Sigmoid colon (tissue), 7 donors: Measurements from ENCODE around the gene ANGEL2. TPM values are rescaled to one million over a fixed set of nuclear protein-coding genes. Genes with fewer than 3 reads are reported as not detected.

Experiments used
- DNase-seq: peaks from one replicate; pipeline ENCODE4 v3.0.0-alpha.2; 2019
- H3K27ac ChIP-seq, 4 donors: fragments of 200-600 bp; sonication (generic); one replicate each; pipeline ENCODE4 v1.5.1; 2016 to 2019; ENCODE audit warnings: mild to moderate bottlenecking in 1 of 4
- H3K27me3 ChIP-seq, 3 donors: fragments of 200-600 bp; sonication (generic); one replicate each; pipeline ENCODE4 v1.5.1; 2019; ENCODE audit warnings: mild to moderate bottlenecking in 1 of 3
- H3K36me3 ChIP-seq, 4 donors: fragments of 200-600 bp; sonication (generic); one replicate each; pipeline ENCODE4 v1.5.1; 2016 to 2019
- H3K4me1 ChIP-seq, 4 donors: fragments of 200-600 bp; sonication (generic); one replicate each; pipeline ENCODE4 v1.5.1; 2017 to 2019
- H3K4me3 ChIP-seq, 4 donors: fragments of 200-600 bp; sonication (generic); one replicate each; pipeline ENCODE4 v1.5.1; 2017 to 2019; ENCODE audit warnings: mild to moderate bottlenecking in 2 of 4, moderate library complexity in 1 of 4
- H3K9me3 ChIP-seq, 4 donors: fragments of 200-600 bp in 3 of 4; sonication (generic) in 3 of 4; one replicate each; pipeline versions ENCODE4 v1.5.1 to v1.6.1; 2013 to 2019
- CTCF ChIP-seq, 4 experiments: fragments of 450-650 bp in 3 of 4; fragments of 200-600 bp in 1 of 4; IDR thresholded peaks; one replicate each; pipeline ENCODE4 v1.5.1; 2016 to 2019; ENCODE audit warnings: antibody characterized with exemption in 4 of 4, mild to moderate bottlenecking in 3 of 4, moderate library complexity in 2 of 4
- EP300 ChIP-seq, 4 donors: sonication (generic); formaldehyde crosslinking; IDR thresholded peaks; one replicate each; pipeline ENCODE4 v1.6.1; 2017; ENCODE audit warnings: antibody characterized with exemption in 4 of 4
- POLR2A ChIP-seq, 2 donors: fragments of 450-650 bp; IDR thresholded peaks; one replicate each; pipeline ENCODE4 v1.6.1; 2016; ENCODE audit warnings: antibody characterized with exemption in 2 of 2, mild to moderate bottlenecking in 2 of 2, moderate library complexity in 2 of 2
- POLR2AphosphoS5 ChIP-seq, 4 donors: sonication (generic); formaldehyde crosslinking; IDR thresholded peaks; one replicate each; pipeline ENCODE4 v1.6.1; 2017; ENCODE audit warnings: antibody characterized with exemption in 4 of 4
- WGBS, 2 donors: extraction: QIAGEN DNeasy Blood & Tissue Kit; methylation state at CpG; one replicate each; pipeline ENCODE4 v1.1.7; 2013; 5-methylcytosine and 5-hydroxymethylcytosine counted together
- intact Hi-C: fragments of 100-400 bp; cut with DNase I; formaldehyde crosslinking; loops from one replicate; pipeline ENCODE4 v1.15.1; 2023
- polyA plus RNA-seq, 3 donors: library from polyadenylated mRNA; stranded (reverse); fragments of 200-250 nt; gene quantifications; one replicate each; pipeline ENCODE4 v1.2.3, GENCODE V29; 2013
- total RNA-seq, 4 donors: library from RNA; depleted of rRNA; stranded (reverse); fragments of >200 nt; gene quantifications; one replicate each; pipeline ENCODE4 v1.1.0, GENCODE V29; 2016
- donor health status: healthy with polysubstance abuse.
- donor health status: Bipolar disorder and iron deficiency.
- donor health status: healthy.

ANGEL2 gene
- total and polyA plus RNA-seq, 7 donors: 10.8 to 57.8 (median 37.9) TPM

- no peak overlapping the region for H3K27ac ChIP-seq
- no peak overlapping the region for H3K4me3 ChIP-seq
- peaks cover 0 to 10% (median 0%) of the 10 kb centered on the region in 3 donors for H3K27me3 ChIP-seq
- H3K9me3 ChIP-seq: peaks cover 0 to 8% (median 2%) of the 10 kb centered on the region in 4 donors
- H3K4me1 ChIP-seq: no peaks in the 10 kb centered on the region
- no peaks in the 10 kb centered on the region for H3K36me3 ChIP-seq
- DNase-seq: no peak
- TF ChIP-seq EP300 (IDR thresholded peaks at IDR 0.05): no peak
- no peak for TF ChIP-seq CTCF (IDR thresholded peaks at IDR 0.05)
- no peak for TF ChIP-seq POLR2A (IDR thresholded peaks at IDR 0.05)
- no peak for TF ChIP-seq POLR2AphosphoS5 (IDR thresholded peaks at IDR 0.05)
- intact Hi-C loops: no loop called here
- WGBS, 2 donors: 70 to 88% methylated on average over 6 of the region's 6 CpGs
These were observed 71.3 kb downstream of the ANGEL2 start for GRCh38 chr1:212944229-212944901.

GRCh38 chr1:212943393-212943710, 72.3 kb downstream of the ANGEL2 start:
- DNase-seq: no peak
- TF ChIP-seq CTCF (IDR thresholded peaks at IDR 0.05) (no peak), POLR2A (IDR thresholded peaks at IDR 0.05) (no peak), POLR2AphosphoS5 (IDR thresholded peaks at IDR 0.05) (no peak), EP300 (IDR thresholded peaks at IDR 0.05) (no peak)
- H3K4me1 ChIP-seq: no peaks in the 10 kb centered on the region
- H3K27me3 ChIP-seq: peaks cover 0 to 1% (median 0%) of the 10 kb centered on the region in 3 donors
- H3K9me3 ChIP-seq: peaks cover 0 to 8% (median 2%) of the 10 kb centered on the region in 4 donors
- intact Hi-C loops: no loop called here
- no peaks in the 10 kb centered on the region for H3K36me3 ChIP-seq
- no peak overlapping the region for H3K27ac ChIP-seq
- WGBS, 2 donors: 89 to 90% methylated on average over 4 of the region's 4 CpGs
- H3K4me3 ChIP-seq: no peak overlapping the region

GRCh38 chr1:212942679-212943392, 72.8 kb downstream of the ANGEL2 start:
- no peak overlapping the region for H3K27ac ChIP-seq
- H3K36me3 ChIP-seq: no peaks in the 10 kb centered on the region
- no peaks in the 10 kb centered on the region for H3K27me3 ChIP-seq
- H3K4me1 ChIP-seq: no peaks in the 10 kb centered on the region
- 87 to 88% methylated on average over 6 of the region's 6 CpGs for WGBS, 2 donors
- H3K9me3 ChIP-seq: peaks cover 0 to 8% (median 2%) of the 10 kb centered on the region in 4 donors
- no peak for TF ChIP-seq POLR2AphosphoS5 (IDR thresholded peaks at IDR 0.05)
- TF ChIP-seq POLR2A (IDR thresholded peaks at IDR 0.05): no peak
- no peak for TF ChIP-seq EP300 (IDR thresholded peaks at IDR 0.05)
- TF ChIP-seq CTCF (IDR thresholded peaks at IDR 0.05): no peak
- H3K4me3 ChIP-seq: no peak overlapping the region
- no peak for DNase-seq
- intact Hi-C loops: no loop called here

Other genes with a start within 250 kb of the ANGEL2 start
- 10 to 100 TPM; 26.0 to 50.4 (median 30.2) TPM for gene NSL1, start 224.1 kb downstream of the ANGEL2 start, total RNA-seq
- 10 to 100 TPM; 12.0 to 22.7 (median 22.4) TPM for gene NSL1, start 224.1 kb downstream of the ANGEL2 start, polyA plus RNA-seq
- gene TATDN3, start 224.0 kb downstream of the ANGEL2 start, total RNA-seq: 10 to 100 TPM in 3 of 4 donors, 1 to 10 TPM in 1; 9.1 to 25.7 (median 17.8) TPM
- gene TATDN3, start 224.0 kb downstream of the ANGEL2 start, polyA plus RNA-seq: 10 to 100 TPM; 10.7 to 12.5 (median 12.0) TPM
- not detected for gene SPATA45, start 168.2 kb downstream of the ANGEL2 start, total RNA-seq
- not detected for gene SPATA45, start 168.2 kb downstream of the ANGEL2 start, polyA plus RNA-seq
- gene FLVCR1, start 157.6 kb downstream of the ANGEL2 start, total RNA-seq: 1 to 10 TPM; 2.9 to 6.9 (median 5.1) TPM
- 1 to 10 TPM in 2 of 3 donors, under 1 TPM in 1; 0.60 to 5.2 (median 2.1) TPM for gene FLVCR1, start 157.6 kb downstream of the ANGEL2 start, polyA plus RNA-seq
- 1 to 10 TPM in 2 of 4 donors, under 1 TPM in 2; 0.16 to 2.1 (median 0.83) TPM for gene VASH2, start 65.3 kb downstream of the ANGEL2 start, total RNA-seq
- gene VASH2, start 65.3 kb downstream of the ANGEL2 start, polyA plus RNA-seq: under 1 TPM; under 0.01 to 0.86 (median 0.23) TPM
- 10 to 100 TPM; 23.1 to 37.4 (median 30.5) TPM for gene RPS6KC1, start 35.4 kb upstream of the ANGEL2 start, total RNA-seq
- gene RPS6KC1, start 35.4 kb upstream of the ANGEL2 start, polyA plus RNA-seq: 1 to 10 TPM; 3.9 to 4.8 (median 4.7) TPM